Measurements from ENCODE around the gene TMTC1. TPM values are rescaled to one million over a fixed set of nuclear protein-coding genes. Genes with fewer than 3 reads are reported as not detected.
A peak's percentile ranks its signal among the peaks of the same experiment; 100 is the strongest.

The TMTC1 gene
- total RNA-seq (2022) (100 and 109 TPM in 2 replicates), Bru-seq, nascent RNA (percentile 95 among the genes with signal in this experiment), BruChase-seq, experiment 1, labeled RNA remaining after a 6-hour chase (percentile 89 among the genes with signal in this experiment), BruChase-seq, experiment 2, labeled RNA remaining after a 2-hour chase (percentile 89 among the genes with signal in this experiment)
- long read RNA-seq, full-length matches to known transcripts: 127 of 216 reads
- long read RNA-seq, partial matches to known transcripts: 15 of 216 reads
- long read RNA-seq, other reads (novel, unspliced or antisense): 74 of 216 reads

DNA sequence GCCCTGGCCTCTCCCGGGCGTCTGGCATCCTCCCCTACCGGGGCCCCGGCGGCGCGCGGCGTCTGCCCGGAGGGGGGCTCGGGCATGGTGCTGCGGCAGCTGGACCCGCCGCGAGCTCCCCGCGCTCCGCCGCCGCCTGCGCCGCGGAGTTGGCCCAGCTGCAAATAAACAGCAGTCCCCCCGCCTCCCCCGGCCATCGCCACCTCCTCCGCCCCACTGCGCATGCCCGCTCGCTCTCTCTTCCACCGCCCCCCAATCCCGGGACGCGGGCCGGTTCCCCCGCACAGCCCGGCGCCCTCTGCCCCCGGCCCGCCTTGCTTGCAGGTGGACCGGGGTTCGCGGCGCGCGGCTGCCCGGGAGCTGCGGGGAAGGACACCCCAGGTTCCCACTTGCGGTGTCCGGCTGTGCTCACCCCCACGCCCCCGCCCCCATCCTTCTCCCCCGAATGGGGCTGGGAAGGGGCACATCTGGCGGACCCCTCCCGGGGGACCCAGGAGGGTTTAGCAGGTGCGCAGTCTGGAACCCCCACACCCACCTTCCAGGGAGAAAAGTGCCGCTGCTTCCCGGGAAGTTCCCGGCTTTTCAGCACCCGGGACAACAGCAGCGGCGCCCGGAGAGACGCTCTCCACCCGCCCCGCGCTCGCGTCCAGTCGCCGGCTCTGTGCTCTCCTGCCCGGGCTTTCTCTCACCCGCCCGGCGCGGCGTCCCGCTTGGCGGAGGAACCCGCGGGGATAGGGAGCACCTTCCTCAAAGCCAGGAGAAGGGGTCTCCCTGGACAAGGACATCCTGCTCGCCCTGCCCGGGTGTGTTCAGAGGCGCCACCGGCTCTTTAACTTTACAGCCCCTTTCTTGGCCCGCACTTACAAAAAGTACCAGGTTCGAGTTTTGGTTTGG, at the start of gene TMTC1:
Gene TMTC1 (minus strand): TSS at position 170 of the 894 bp plus-strand sequence. CDS start 191 bp downstream, outside the sequence.
- Mint-ChIP-seq H3K4me3 (ENCODE audit: unreplicated experiment) (peak within 1 kb of the TSS; percentile 91), H3K27ac (ENCODE audit: low read depth, unreplicated experiment) (peak within 1 kb of the TSS; percentile 88), H3K9me3 (ENCODE audit: unreplicated experiment) (no peaks in the 10 kb centered on the region), H3K4me1 (ENCODE audit: insufficient read depth, unreplicated experiment) (peaks cover 7% of the 10 kb centered on the region), H3K36me3 (ENCODE audit: insufficient read depth, unreplicated experiment) (peaks cover 2% of the 10 kb centered on the region), H3K27me3 (ENCODE audit: insufficient read depth, unreplicated experiment) (no peaks in the 10 kb centered on the region)
- POLR2A ChIA-PET: interaction anchor here (0.6 to 5.6 kb wide), 6 partner anchors 11 to 184 kb away, joined by 3 to 64 read pairs (median 4); no protein-coding TSS in a partner anchor
- no TSS peak for BruUV-seq (replicated peaks)
- intact Hi-C loops (cut with micrococcal nuclease): loop anchor here (2.0 to 10.0 kb wide), 6 partner anchors 61 to 1023 kb away; no protein-coding TSS in a partner anchor
- DNase-seq (ENCODE audit: unreplicated experiment): peak; percentile 61
- TF ChIP-seq, protein P1, sequence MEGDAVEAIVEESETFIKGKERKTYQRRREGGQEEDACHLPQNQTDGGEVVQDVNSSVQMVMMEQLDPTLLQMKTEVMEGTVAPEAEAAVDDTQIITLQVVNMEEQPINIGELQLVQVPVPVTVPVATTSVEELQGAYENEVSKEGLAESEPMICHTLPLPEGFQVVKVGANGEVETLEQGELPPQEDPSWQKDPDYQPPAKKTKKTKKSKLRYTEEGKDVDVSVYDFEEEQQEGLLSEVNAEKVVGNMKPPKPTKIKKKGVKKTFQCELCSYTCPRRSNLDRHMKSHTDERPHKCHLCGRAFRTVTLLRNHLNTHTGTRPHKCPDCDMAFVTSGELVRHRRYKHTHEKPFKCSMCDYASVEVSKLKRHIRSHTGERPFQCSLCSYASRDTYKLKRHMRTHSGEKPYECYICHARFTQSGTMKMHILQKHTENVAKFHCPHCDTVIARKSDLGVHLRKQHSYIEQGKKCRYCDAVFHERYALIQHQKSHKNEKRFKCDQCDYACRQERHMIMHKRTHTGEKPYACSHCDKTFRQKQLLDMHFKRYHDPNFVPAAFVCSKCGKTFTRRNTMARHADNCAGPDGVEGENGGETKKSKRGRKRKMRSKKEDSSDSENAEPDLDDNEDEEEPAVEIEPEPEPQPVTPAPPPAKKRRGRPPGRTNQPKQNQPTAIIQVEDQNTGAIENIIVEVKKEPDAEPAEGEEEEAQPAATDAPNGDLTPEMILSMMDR (IDR thresholded peaks at IDR 0.05; ENCODE audit: unreplicated experiment): no peak
- CTCF ChIA-PET: interaction anchor here (0.6 kb wide), 2 partner anchors 90 to 268 kb away, joined by 3 read pairs; no protein-coding TSS in a partner anchor

DNA sequence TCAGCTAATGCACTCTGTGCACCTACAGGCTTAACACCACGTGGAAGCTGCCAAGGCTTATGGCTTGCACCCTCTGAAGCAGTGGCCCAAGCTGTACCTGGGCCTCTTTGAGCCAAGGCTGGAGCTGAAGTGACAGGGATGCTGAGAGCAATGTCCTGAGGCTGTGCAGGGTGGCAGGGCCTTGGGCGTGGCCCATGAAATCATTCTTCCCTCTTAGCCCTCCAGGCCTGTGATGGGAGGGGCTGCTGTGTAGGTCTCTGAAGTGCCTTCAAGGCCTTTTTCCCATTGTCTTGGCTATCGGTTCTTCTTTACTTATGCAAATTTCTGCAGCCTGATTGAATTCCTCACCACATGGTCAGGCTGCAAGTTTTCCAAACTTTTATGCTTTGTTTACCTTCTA, 47.4 kb upstream of the TMTC1 start:
- ChIA-PET POLR2A (interaction anchor here (0.5 kb wide), 1 partner anchor 87 kb away, joined by 3 read pairs; no protein-coding TSS in a partner anchor), CTCF (interaction anchor here (0.6 kb wide), 2 partner anchors 399 to 530 kb away, joined by 3 read pairs; no protein-coding TSS in a partner anchor)
- Mint-ChIP-seq H3K4me1 (ENCODE audit: insufficient read depth, unreplicated experiment) (no peaks in the 10 kb centered on the region), H3K27ac (ENCODE audit: low read depth, unreplicated experiment) (no peak overlapping the region), H3K36me3 (ENCODE audit: insufficient read depth, unreplicated experiment) (no peaks in the 10 kb centered on the region), H3K4me3 (ENCODE audit: unreplicated experiment) (no peak overlapping the region), H3K27me3 (ENCODE audit: insufficient read depth, unreplicated experiment) (no peaks in the 10 kb centered on the region), H3K9me3 (ENCODE audit: unreplicated experiment) (peaks cover 8% of the 10 kb centered on the region)
- intact Hi-C loops (cut with micrococcal nuclease): no loop called here
- BruUV-seq (replicated peaks): no TSS peak
- DNase-seq (ENCODE audit: unreplicated experiment): no peak
- TF ChIP-seq, protein P1 (IDR thresholded peaks at IDR 0.05; ENCODE audit: unreplicated experiment): no peak

- Mint-ChIP-seq H3K4me3 (ENCODE audit: unreplicated experiment) (no peak overlapping the region), H3K4me1 (ENCODE audit: insufficient read depth, unreplicated experiment) (no peaks in the 10 kb centered on the region), H3K9me3 (ENCODE audit: unreplicated experiment) (peaks cover 8% of the 10 kb centered on the region), H3K27ac (ENCODE audit: low read depth, unreplicated experiment) (no peak overlapping the region), H3K27me3 (ENCODE audit: insufficient read depth, unreplicated experiment) (no peaks in the 10 kb centered on the region), H3K36me3 (ENCODE audit: insufficient read depth, unreplicated experiment) (no peaks in the 10 kb centered on the region)
- no TSS peak for BruUV-seq (replicated peaks)
- DNase-seq (ENCODE audit: unreplicated experiment): no peak
- TF ChIP-seq, protein P1 (IDR thresholded peaks at IDR 0.05; ENCODE audit: unreplicated experiment): no peak
- intact Hi-C loops (cut with micrococcal nuclease): no loop called here
- CTCF ChIA-PET: interaction anchor here (0.6 kb wide), 1 partner anchor 20 kb away, joined by 3 read pairs; no protein-coding TSS in a partner anchor
- POLR2A ChIA-PET: no interaction called here
These were observed 46.6 kb upstream of the TMTC1 start for GRCh38 chr12:29830391-29830790.

Measured in MCF 10A (cell line).